Bronchial epithelial cell (primary cell): ENCODE results near the gene STEAP1. TPM values are rescaled to one million over a fixed set of nuclear protein-coding genes. Genes with fewer than 3 reads are reported as not detected.

ENCODE experiments used
- DNase-seq: peaks from one replicate; pipeline ENCODE4 v3.0.0-alpha.2; 2010; ENCODE audit warnings: low read depth
- FAIRE-seq: peaks from 2 replicates; lab custom pipeline; 2011; peaks lifted over from hg19 to GRCh38; lab: Jason Lieb, UNC
- H3K27me3 ChIP-seq: 2 replicates; pipeline ENCODE4 v1.5.1; 2011; ENCODE audit warnings: low read length; ENCODE audit not compliant: control insufficient read depth, insufficient read depth
- H3K36me3 ChIP-seq: 2 replicates; pipeline ENCODE4 v1.5.1; 2011; ENCODE audit warnings: low read length; ENCODE audit not compliant: control insufficient read depth, insufficient read depth
- H3K4me3 ChIP-seq: 2 replicates; pipeline ENCODE4 v1.5.1; 2011; ENCODE audit warnings: mild to moderate bottlenecking, low read depth, low read length, control low read depth
- CTCF ChIP-seq: IDR thresholded peaks from 2 replicates; pipeline ENCODE4 v1.5.1; 2011; ENCODE audit warnings: mild to moderate bottlenecking, moderate library complexity, low read length, control low read depth, inconsistent platforms; ENCODE audit not compliant: insufficient read depth, severe bottlenecking
- total RNA-seq: library from RNA; depleted of rRNA; stranded (reverse); fragments of >200 nt; gene quantifications from 2 replicates; pipeline ENCODE4 v1.2.1, GENCODE V29; 2014

The STEAP1 gene
- total RNA-seq, 1 donor from 2014 or later = 10.0 TPM

- no peak for DNase-seq
- FAIRE-seq = no peak
- Histone ChIP-seq H3K4me3 (no peak overlapping the region), H3K36me3 (no peaks in the 10 kb centered on the region), H3K27me3 (no peaks in the 10 kb centered on the region)
- no peak for TF ChIP-seq CTCF
Measured at GRCh38 chr7:90165724-90166123, 11.5 kb downstream of the STEAP1 start.

- no peak overlapping the region for H3K4me3 ChIP-seq
- no peak for DNase-seq
- no peak for FAIRE-seq
- no peaks in the 10 kb centered on the region for H3K36me3 ChIP-seq
- no peak for TF ChIP-seq CTCF
- no peaks in the 10 kb centered on the region for H3K27me3 ChIP-seq
Measured at GRCh38 chr7:90166153-90166552, 11.9 kb downstream of the STEAP1 start.

- TF ChIP-seq CTCF = no peak
- FAIRE-seq (no peak), DNase-seq (no peak)
- Histone ChIP-seq H3K36me3 (no peaks in the 10 kb centered on the region), H3K4me3 (no peak overlapping the region), H3K27me3 (no peaks in the 10 kb centered on the region)
Measured at GRCh38 chr7:90167361-90167760, 13.1 kb downstream of the STEAP1 start.

- TF ChIP-seq CTCF = no peak
- FAIRE-seq = no peak
- Histone ChIP-seq H3K36me3 (no peaks in the 10 kb centered on the region), H3K4me3 (no peak overlapping the region), H3K27me3 (no peaks in the 10 kb centered on the region)
- no peak for DNase-seq
Measured at GRCh38 chr7:90169891-90170290, 15.6 kb downstream of the STEAP1 start.

- Histone ChIP-seq H3K4me3 (no peak overlapping the region), H3K27me3 (no peaks in the 10 kb centered on the region), H3K36me3 (no peaks in the 10 kb centered on the region)
- TF ChIP-seq CTCF = no peak
- no peak for DNase-seq
- FAIRE-seq = no peak
Measured at GRCh38 chr7:90172121-90172520, 17.9 kb downstream of the STEAP1 start.

- H3K36me3 ChIP-seq = no peaks in the 10 kb centered on the region
- H3K27me3 ChIP-seq = no peaks in the 10 kb centered on the region
- DNase-seq (no peak), FAIRE-seq (no peak)
- no peak for TF ChIP-seq CTCF
- H3K4me3 ChIP-seq = no peak overlapping the region
Measured at GRCh38 chr7:90172624-90173023, 18.4 kb downstream of the STEAP1 start.
